K562 (cell line): ENCODE results near the gene PPRC1. TPM values are rescaled to one million over a fixed set of nuclear protein-coding genes. Genes with fewer than 3 reads are reported as not detected.

Source experiments
- CCNT2 ChIP-seq: IDR thresholded peaks from 2 replicates; pipeline ENCODE4 v1.6.1; 2011; ENCODE audit warnings: borderline replicate concordance, low read depth, mild to moderate bottlenecking, moderate library complexity, mixed read lengths, low read length; ENCODE audit not compliant: insufficient read length; ENCODE audit errors: extremely low read depth
- EHMT2 ChIP-seq: fragments of 450-650 bp; IDR thresholded peaks from 2 replicates; pipeline ENCODE4 v1.6.1; 2018; ENCODE audit warnings: antibody characterized with exemption
- KDM4B ChIP-seq, 2 experiments: fragments of 450-650 bp in 1 of 2; sonication (generic) in 1 of 2; IDR thresholded peaks; 2 replicates each; pipeline ENCODE4 v1.6.1; 2016 to 2017; ENCODE audit warnings: borderline replicate concordance in 2 of 2, antibody characterized with exemption in 1 of 2, low read depth in 1 of 2, mild to moderate bottlenecking in 1 of 2
- KLF1 ChIP-seq: fragments of 450-650 bp; IDR thresholded peaks from 2 replicates; pipeline ENCODE4 v1.6.1; 2016; ENCODE audit warnings: missing genetic modification characterization, missing compliant biosample characterization
- NCOA1 ChIP-seq: fragments of 450-650 bp; IDR thresholded peaks from 2 replicates; pipeline ENCODE4 v1.6.1; 2016; ENCODE audit warnings: low read depth
- PHF8 ChIP-seq: fragments of 200-600 bp; sonication (generic); IDR thresholded peaks from 2 replicates; pipeline ENCODE4 v1.6.1; 2012; ENCODE audit warnings: mixed run types, mild to moderate bottlenecking, inconsistent platforms, low read length, moderate library complexity, borderline replicate concordance
- POLR2G ChIP-seq: fragments of 200-400 bp; formaldehyde crosslinking; IDR thresholded peaks from 2 replicates; pipeline ENCODE4 v1.6.1; 2017; ENCODE audit warnings: low read depth, mild to moderate bottlenecking, antibody characterized with exemption, low read length, moderate library complexity
- PRMT5 ChIP-seq: sonication (generic); formaldehyde crosslinking; IDR thresholded peaks from 2 replicates; pipeline ENCODE4 v1.5.0; 2020; ENCODE audit warnings: missing genetic modification reagents
- PTTG1 ChIP-seq: fragments of 450-650 bp; IDR thresholded peaks from 2 replicates; pipeline ENCODE4 v1.6.1; 2016; ENCODE audit warnings: low read depth, mild to moderate bottlenecking, missing genetic modification characterization, missing compliant biosample characterization
- TEAD1 ChIP-seq, 2 experiments: fragments of 450-650 bp in 1 of 2; sonication (generic) in 1 of 2; formaldehyde crosslinking; IDR thresholded peaks; 2 replicates each; pipeline versions ENCODE4 v1.4.0 to v1.8.0; 2020 to 2022; ENCODE audit warnings: mild to moderate bottlenecking in 2 of 2, missing genetic modification reagents in 1 of 2
- TRIM24 ChIP-seq, 2 experiments: fragments of 450-650 bp; IDR thresholded peaks; 2 replicates each; pipeline ENCODE4 v1.6.1; 2016
- polyA plus RNA-seq, 8 experiments: library from polyadenylated mRNA; depleted of rRNA in 4 of 8; stranded (reverse) in 5 of 8; unstranded in 3 of 8; fragments of >200 nt; fragmentation: Nextera tagmentation in 2 of 8; fragmentation: Illumina TruSeq in 1 of 8; extraction: Ambion mirVana in 2 of 8; extraction: Trizol in 1 of 8; gene quantifications; 2 replicates each; pipeline versions ENCODE4 v1.2.1 to v1.2.3, GENCODE V29; 2011 to 2014; ENCODE audit warnings: inconsistent platforms in 1 of 8, missing spikeins in 1 of 8
- total RNA-seq, 7 experiments: library from RNA; depleted of rRNA in 6 of 7; stranded (reverse); fragments of >200 nt in 6 of 7; fragmentation: Illumina TruSeq in 2 of 7; extraction: Trizol in 2 of 7; gene quantifications; 2 replicates each; pipeline versions ENCODE4 v1.2.1 to v1.2.3, GENCODE V29; 2011 to 2021; ENCODE audit warnings: low replicate concordance in 1 of 7
- TF ChIP-seq, protein P1 (sequence below), 2 experiments: fragments of 200-800 bp in 1 of 2; sonication (Bioruptor generic) in 1 of 2; sonication (generic) in 1 of 2; formaldehyde crosslinking in 1 of 2; IDR thresholded peaks in 1 of 2; conservative IDR thresholded peaks in 1 of 2; 2 replicates each; pipeline versions ENCODE4 v1.5.0 to v1.6.1; 2016 to 2020; ENCODE audit warnings: missing compliant biosample characterization in 1 of 2, missing genetic modification characterization in 1 of 2, missing genetic modification reagents in 1 of 2
- TF ChIP-seq, protein P2 (sequence below), 3 experiments: fragments of 200-800 bp in 1 of 3; fragments of 250-450 bp in 1 of 3; fragments of 450-650 bp in 1 of 3; sonication (Bioruptor Pico) in 1 of 3; sonication (Bioruptor generic) in 1 of 3; formaldehyde crosslinking in 1 of 3; IDR thresholded peaks; 2 replicates each; pipeline versions ENCODE4 v1.6.1 to v1.8.0; 2016 to 2022; ENCODE audit warnings: mild to moderate bottlenecking in 2 of 3, missing genetic modification characterization in 2 of 3, missing compliant biosample characterization in 1 of 3, moderate library complexity in 1 of 3
- TF ChIP-seq, protein P3 (sequence below): sonication (generic); formaldehyde crosslinking; IDR thresholded peaks from 2 replicates; pipeline ENCODE4 v1.8.1; 2023; ENCODE audit warnings: mild to moderate bottlenecking, missing genetic modification reagents, moderate library complexity
- TF ChIP-seq, protein P4 (sequence below): fragments of 250-450 bp; sonication (Bioruptor Pico); IDR thresholded peaks from 2 replicates; pipeline ENCODE4 v1.5.0; 2021
- TF ChIP-seq, protein P5 (sequence below): IDR thresholded peaks from 2 replicates; pipeline ENCODE4 v1.6.1; 2014; ENCODE audit warnings: antibody characterized with exemption

The PPRC1 gene
- total and polyA plus RNA-seq, 9 of the 15 experiments (the other 6 are each of a cell fraction or from before 2014, with no cell fraction given): 8.5 to 47.1 (median 16.2) TPM

DNA sequence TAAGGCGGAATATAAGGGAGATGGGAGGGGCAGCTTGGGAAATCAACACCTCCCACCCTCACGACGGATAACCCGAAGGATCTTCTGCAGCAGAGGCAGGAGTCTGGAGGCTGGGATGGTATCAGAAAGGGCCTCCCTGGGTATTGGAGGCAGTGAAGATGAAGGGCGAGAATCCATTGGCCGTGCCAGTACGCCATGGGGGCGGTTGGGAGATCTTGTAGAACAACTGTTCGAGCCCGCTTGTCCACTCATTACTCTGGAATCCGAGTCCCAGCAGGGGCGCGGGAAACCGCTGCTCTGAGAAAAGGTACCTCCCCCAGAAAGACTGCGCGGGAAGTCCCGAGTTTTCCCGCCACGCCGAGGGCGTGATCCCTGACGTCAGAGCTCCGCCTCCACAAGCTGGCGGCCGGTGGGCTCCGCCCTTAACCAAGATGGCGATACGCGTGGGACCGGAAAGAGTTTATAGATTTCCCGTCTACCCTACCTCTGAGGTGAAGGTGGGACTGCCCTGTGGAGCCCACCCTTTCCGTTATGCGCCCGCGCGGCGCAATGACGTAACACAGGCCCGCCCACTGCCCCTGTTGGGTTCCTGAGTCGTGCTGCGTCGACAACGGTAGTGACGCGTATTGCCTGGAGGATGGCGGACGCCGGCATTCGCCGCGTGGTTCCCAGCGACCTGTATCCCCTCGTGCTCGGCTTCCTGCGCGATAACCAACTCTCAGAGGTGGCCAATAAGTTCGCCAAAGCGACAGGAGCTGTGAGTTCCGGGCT is 19.1 kb downstream of the PPRC1 start, which contains the start of gene NOLC1 (continued):
- TF ChIP-seq, protein P1, sequence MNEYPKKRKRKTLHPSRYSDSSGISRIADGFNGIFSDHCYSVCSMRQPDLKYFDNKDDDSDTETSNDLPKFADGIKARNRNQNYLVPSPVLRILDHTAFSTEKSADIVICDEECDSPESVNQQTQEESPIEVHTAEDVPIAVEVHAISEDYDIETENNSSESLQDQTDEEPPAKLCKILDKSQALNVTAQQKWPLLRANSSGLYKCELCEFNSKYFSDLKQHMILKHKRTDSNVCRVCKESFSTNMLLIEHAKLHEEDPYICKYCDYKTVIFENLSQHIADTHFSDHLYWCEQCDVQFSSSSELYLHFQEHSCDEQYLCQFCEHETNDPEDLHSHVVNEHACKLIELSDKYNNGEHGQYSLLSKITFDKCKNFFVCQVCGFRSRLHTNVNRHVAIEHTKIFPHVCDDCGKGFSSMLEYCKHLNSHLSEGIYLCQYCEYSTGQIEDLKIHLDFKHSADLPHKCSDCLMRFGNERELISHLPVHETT (CRISPR knock-in tag; conservative IDR thresholded peaks at IDR 0.05 in 1 of 2, IDR thresholded peaks at IDR 0.05 in 1 of 2): peak in 1 of 2 experiments; percentile 91; a peak in 2 of 4 replicates
- TF ChIP-seq PTTG1 (tag) (no peak), KDM4B (IDR thresholded peaks at IDR 0.05; ENCODE audit: borderline replicate concordance in 2 of 2, low read depth in 1 of 2) (peak in 1 of 2 experiments; percentile 53; a peak in 1 of 4 replicates), TRIM24 (IDR thresholded peaks at IDR 0.05) (peak; percentile 83 to 86), NCOA1 (no peak), PHF8 (peak; percentile 94; the same call in 1 of the 2 replicates), KLF1 (peak; percentile 91), CCNT2 (peak; percentile 75), TEAD1 (CRISPR knock-in tag; IDR thresholded peaks at IDR 0.05) (peak in 1 of 2 experiments; percentile 95; a peak in 2 of 4 replicates), EHMT2 (0 out of 2 replicates have a peak, but pooled peaks have one; percentile 18), PRMT5 (0 out of 2 replicates have a peak, but pooled peaks have one; percentile 41), POLR2G (peak; percentile 99)
- TF ChIP-seq, protein P2, sequence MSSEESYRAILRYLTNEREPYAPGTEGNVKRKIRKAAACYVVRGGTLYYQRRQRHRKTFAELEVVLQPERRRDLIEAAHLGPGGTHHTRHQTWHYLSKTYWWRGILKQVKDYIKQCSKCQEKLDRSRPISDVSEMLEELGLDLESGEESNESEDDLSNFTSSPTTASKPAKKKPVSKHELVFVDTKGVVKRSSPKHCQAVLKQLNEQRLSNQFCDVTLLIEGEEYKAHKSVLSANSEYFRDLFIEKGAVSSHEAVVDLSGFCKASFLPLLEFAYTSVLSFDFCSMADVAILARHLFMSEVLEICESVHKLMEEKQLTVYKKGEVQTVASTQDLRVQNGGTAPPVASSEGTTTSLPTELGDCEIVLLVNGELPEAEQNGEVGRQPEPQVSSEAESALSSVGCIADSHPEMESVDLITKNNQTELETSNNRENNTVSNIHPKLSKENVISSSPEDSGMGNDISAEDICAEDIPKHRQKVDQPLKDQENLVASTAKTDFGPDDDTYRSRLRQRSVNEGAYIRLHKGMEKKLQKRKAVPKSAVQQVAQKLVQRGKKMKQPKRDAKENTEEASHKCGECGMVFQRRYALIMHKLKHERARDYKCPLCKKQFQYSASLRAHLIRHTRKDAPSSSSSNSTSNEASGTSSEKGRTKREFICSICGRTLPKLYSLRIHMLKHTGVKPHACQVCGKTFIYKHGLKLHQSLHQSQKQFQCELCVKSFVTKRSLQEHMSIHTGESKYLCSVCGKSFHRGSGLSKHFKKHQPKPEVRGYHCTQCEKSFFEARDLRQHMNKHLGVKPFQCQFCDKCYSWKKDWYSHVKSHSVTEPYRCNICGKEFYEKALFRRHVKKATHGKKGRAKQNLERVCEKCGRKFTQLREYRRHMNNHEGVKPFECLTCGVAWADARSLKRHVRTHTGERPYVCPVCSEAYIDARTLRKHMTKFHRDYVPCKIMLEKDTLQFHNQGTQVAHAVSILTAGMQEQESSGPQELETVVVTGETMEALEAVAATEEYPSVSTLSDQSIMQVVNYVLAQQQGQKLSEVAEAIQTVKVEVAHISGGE (CRISPR knock-in tag; IDR thresholded peaks at IDR 0.05): peak in 1 of 3 experiments; percentile 88; a peak in 2 of 6 replicates
- TF ChIP-seq, protein P3, sequence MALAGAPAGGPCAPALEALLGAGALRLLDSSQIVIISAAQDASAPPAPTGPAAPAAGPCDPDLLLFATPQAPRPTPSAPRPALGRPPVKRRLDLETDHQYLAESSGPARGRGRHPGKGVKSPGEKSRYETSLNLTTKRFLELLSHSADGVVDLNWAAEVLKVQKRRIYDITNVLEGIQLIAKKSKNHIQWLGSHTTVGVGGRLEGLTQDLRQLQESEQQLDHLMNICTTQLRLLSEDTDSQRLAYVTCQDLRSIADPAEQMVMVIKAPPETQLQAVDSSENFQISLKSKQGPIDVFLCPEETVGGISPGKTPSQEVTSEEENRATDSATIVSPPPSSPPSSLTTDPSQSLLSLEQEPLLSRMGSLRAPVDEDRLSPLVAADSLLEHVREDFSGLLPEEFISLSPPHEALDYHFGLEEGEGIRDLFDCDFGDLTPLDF (CRISPR knock-in tag): peak; percentile 100
- TF ChIP-seq, protein P4, sequence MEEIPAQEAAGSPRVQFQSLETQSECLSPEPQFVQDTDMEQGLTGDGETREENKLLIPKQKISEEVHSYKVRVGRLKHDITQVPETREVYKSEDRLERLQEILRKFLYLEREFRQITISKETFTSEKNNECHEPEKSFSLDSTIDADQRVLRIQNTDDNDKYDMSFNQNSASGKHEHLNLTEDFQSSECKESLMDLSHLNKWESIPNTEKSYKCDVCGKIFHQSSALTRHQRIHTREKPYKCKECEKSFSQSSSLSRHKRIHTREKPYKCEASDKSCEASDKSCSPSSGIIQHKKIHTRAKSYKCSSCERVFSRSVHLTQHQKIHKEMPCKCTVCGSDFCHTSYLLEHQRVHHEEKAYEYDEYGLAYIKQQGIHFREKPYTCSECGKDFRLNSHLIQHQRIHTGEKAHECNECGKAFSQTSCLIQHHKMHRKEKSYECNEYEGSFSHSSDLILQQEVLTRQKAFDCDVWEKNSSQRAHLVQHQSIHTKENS (CRISPR knock-in tag): no peak
- TF ChIP-seq, protein P5, sequence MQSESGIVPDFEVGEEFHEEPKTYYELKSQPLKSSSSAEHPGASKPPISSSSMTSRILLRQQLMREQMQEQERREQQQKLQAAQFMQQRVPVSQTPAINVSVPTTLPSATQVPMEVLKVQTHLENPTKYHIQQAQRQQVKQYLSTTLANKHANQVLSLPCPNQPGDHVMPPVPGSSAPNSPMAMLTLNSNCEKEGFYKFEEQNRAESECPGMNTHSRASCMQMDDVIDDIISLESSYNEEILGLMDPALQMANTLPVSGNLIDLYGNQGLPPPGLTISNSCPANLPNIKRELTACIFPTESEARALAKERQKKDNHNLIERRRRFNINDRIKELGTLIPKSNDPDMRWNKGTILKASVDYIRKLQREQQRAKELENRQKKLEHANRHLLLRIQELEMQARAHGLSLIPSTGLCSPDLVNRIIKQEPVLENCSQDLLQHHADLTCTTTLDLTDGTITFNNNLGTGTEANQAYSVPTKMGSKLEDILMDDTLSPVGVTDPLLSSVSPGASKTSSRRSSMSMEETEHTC: 0 out of 2 replicates have a peak, but pooled peaks have one; percentile 17
